Head of caudate nucleus (tissue), 42 donors: ENCODE measurements around the gene CCDC93.
"Not testable (repeated sequence)": the region's sequence is repeated elsewhere in the genome, so short reads cannot be mapped to it uniquely, and the experiment has no call there.

Experiments used
- DNase-seq, 42 donors: peaks; one replicate each; pipeline versions ENCODE4 v3.0.0 to v3.0.0-alpha.2; 2020 to 2021; ENCODE audit warnings: mixed read lengths in 7 of 42
- intact Hi-C: fragments of 100-400 bp; cut with DNase I; formaldehyde crosslinking; loops from one replicate; pipeline ENCODE4 v1.15.0; 2022

CCDC93 gene

DNA sequence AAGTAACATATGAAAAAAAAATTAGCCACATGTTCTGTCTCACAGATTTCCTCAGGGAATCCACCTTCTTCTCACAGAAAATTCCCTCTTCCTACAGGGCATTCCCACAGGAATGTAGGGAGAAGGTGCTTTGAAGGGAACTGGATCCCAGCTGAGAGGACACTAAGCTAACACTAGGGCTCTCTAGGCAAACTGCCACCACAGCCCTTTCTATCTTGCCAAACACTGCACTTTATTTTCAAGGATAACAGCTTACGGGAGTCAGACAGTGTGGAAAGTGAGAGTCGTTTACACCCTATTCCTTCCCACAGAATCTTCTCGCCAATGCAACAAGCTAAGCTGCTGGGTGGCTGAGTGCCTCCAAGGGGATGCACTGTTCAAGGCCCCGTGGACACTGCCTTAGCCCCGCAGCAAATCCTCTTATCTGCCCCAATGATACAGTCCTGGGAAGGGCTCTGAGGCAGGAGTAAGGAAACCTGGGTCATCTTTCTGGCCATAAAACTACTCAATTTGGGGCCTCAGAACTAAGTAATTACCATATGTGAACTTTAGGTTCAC is 76.9 kb downstream of the CCDC93 start:
- no peak for DNase-seq
- intact Hi-C loops, result no loop called here

DNA sequence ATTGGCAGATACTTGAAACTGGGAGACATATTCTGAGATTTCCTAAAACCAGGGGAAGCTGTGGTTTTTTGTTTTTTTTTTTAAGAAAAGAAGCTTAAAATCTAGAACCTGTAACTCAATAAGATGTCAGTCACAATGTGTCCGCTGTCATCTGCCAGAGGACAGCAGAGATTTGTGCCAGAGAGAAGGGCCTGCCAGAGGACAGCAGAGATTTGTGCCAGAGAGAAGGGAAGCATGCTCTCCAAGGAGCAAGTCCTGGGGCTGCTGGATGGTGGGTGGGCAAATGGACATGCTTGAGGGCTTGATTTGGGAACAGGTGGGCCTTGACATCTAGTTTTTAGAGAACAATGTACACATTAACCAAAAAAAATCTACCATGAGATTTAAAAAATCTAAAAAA is 77.9 kb downstream of the CCDC93 start:
- intact Hi-C loops, result no loop called here
- DNase-seq, result no peak

DNA sequence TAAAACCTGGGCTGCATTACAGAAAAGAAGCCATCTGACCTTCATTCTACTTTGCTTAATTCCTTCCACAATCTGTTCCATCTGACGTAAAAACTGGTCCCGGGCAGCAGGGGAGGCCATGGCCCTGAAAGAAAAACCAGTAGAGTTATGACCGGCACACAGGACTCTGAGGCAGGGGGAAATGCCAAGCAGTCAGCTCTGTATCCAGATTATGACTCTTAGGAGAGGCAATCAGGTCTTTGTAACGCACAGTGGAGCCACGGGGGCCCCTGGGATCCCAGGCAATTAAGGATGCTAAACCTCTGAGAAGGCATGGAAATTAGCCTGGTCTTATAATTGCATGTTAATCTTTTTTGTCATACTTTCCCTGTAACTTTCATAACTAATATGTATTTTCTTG is 78.4 kb downstream of the CCDC93 start:
- intact Hi-C loops, result no loop called here
- no peak for DNase-seq

DNA sequence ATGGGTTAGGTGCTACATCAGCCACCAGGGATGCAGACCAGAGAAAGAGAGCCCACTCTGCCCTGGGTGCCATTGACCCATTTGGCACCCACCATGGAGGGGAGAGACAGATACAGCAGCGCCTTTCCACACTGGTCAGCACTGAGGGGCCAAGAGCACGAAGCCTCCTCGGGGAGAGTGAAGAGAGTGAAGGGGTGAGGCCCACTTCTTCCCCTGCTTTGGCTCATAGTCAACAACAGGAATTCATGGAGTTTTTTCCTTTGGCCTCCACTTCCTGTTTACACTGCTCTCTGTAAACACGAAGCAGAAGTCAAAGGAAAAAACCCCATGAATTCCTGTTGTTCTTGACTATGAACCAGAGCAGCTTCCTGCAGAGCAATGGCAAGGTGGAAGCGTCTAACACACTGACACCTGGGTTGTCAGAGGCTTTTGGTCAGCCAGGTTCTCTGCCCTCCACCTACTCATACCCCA is 80.0 kb downstream of the CCDC93 start:
- DNase-seq, result no peak
- intact Hi-C loops, result no loop called here

DNA sequence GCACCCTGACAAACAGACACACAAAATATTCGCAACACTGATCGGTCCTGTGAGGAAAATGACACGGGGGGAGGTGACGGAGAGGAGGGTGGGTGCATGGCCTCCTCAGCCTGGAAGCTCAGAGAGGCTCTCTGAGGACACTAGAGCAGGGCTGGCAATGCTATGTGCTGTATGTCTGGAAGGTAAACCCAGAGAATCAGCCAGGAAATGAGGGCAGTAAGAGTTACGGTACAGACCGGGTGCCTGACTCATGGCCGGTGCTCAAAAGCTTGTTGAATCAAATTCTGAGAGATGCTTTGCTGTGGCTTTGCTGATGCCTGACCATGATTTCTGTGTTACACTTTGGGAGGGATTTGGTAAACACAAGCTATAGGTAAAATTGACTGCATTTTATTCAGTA is 81.9 kb downstream of the CCDC93 start:
- intact Hi-C loops, result no loop called here
- no peak for DNase-seq

DNA sequence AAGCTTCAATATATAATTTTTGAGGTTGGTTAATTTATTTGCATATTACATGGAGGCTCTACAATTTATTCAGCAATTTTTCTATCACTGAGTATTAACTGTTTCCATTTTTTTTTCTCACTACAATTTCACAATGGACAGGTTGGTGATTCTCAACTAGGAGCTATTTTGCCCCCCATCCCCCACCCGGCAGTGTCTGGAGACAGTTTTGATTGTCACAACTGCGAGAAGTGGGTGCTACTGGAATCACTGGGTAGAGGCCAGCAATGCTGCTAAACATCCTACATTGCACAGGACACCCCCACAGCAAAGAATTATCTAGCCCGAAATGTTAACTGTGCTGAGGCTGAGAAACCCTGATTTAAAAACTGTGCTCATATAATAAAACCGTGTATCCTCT is 82.6 kb downstream of the CCDC93 start:
- intact Hi-C loops, result no loop called here
- DNase-seq, result no peak

DNA sequence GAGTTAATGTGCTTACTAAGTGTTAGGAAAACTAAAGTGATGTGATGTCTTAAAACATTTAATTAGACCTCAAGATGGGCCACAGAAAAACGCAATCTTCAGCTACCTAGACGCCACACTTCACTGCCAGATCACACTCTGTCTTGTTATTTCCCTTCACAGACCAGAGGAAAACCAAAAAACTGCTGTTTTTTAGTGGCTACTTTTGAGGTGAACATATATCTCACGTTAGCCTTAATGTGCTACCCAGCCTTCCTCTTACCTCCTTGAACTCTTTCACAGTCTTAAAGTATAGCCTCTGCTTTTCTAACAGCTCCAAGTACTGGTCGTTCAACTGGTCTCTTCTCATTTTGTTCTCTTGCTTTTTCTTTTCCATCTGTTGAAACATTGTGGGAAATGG is 83.1 kb downstream of the CCDC93 start:
- no peak for DNase-seq
- intact Hi-C loops, result no loop called here

DNA sequence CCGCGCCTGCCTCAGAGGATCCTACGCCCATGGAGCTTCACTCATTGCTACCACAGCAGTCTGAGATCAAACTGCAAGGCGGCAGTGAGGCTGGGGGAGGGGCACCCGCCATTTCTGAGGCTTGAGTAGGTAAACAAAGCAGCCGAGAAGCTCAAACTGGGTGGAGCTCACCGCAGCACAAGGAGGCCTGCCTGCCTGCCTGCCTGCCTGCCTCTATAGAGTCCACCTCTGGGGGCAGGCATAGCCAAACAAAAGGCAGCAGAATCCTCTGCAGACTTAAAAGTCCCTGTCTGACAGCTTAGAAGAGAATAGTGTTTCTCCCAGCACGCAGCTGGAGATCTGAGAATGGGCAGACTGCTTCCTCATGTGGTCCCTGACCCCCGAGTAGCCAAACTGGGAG is 90.4 kb downstream of the CCDC93 start:
- not testable (repeated sequence) for DNase-seq

DNA sequence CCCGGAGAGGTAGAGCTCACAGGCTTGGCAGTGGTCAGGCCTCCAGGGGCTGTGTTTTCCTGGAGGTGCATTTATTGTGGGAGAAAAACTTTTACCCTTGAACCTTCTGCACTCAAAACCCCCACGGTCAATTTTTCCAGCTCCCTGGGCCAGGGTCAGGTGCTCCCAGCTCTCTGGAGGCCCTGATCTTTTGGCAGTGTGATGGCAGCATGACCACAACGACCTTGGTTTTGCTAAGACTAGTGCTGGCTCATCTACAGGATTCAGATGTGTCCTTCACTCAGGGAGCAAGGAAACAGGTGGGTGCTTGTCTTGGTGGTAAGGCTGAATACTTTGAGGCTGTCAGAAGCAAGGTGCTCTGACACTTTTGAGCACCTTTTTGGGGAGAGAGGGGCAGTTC is 92.3 kb downstream of the CCDC93 start:
- no peak for DNase-seq
- intact Hi-C loops, result no loop called here

More for the DNA sequence above, 90.4 kb downstream of the CCDC93 start:
- intact Hi-C loops, result not testable (repeated sequence)

DNA sequence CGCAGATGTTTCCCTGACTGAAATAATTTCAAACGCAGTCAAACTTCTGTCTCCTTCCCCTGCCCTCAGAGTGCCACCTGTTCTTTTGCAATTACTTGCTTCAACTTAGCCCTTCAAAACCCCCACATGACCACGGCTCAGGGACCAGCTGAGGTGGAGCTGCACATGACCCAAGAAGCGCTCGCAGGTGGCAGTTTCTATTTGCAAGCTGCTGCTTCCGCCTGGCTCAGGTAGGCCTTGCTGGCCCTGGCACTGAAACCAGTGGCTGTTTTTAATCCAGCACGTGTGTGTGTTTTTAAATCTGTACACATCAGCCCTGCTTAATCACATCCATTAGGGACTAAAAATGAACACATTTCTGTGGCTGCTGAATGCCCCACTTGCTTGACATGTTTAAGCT is 95.3 kb downstream of the CCDC93 start:
- DNase-seq, result no peak
- intact Hi-C loops, result no loop called here

DNA sequence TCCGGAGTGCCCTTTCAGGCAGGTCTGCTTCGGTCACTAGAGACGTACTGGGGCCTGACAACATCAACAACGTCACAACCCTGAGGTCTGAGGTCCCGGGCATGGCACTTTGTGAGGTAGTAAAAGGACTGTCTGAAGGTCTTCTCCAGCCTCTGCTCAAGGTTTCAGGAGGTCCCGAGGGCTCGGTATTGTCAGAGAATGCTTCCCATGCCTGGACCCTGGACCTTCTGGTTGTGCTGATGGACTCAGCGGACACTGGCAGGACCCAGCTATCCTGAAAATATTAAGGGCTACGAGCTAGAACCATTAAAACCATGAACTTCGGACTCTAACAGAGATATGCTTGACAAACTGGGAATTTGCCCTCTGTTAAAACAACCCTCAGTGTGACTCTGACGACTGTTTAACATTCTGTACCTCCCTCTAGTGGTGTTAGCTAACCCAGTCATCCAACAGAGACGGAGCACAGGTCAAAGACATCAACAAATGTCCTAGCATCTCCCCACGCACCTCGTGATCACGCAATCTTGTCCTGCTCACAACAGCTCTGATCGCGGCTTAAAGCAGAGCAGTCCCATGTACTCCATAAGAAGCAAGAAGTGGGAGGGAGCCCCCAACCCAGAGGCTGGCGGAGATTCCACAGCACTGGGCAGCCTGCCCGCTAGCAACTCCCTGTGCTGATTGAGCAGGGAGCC is 96.5 kb downstream of the CCDC93 start:
- DNase-seq, result no peak
- intact Hi-C loops, result no loop called here

DNA sequence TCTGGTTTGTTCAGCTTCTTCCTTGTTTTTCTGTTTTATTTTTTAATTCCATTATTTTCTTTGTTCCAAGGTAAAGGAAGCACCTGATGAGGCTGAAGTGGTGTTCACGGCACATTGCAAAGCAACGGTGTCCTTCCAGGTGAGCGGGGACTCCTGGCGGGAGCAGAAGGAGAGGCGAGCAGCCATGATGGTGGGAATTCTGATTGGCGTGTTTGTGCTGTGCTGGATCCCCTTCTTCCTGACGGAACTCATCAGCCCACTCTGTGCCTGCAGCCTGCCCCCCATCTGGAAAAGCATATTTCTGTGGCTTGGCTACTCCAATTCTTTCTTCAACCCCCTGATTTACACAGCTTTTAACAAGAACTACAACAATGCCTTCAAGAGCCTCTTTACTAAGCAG is 110.9 kb downstream of the CCDC93 start:
- DNase-seq, result no peak
- intact Hi-C loops, result no loop called here

DNA sequence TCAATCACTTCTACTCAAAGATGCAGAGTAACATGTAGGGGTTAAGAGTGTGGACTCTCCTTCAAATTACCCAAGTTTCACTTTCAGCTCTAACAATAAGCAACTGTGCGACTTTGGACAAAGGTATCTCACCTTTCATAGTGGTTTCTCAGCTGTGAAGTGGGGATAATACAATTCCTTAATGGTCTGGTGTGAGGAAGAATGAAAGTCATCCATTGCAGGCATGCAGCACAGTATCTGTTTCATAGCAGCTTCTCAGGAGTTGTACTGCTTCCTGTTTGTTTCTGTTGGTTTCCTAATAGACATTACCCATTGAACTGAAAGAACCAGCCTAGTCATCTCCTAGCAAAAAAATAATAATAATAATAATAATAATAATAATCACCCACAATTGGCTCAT is 125.0 kb downstream of the CCDC93 start:
- DNase-seq, result no peak
- intact Hi-C loops, result no loop called here

DNA sequence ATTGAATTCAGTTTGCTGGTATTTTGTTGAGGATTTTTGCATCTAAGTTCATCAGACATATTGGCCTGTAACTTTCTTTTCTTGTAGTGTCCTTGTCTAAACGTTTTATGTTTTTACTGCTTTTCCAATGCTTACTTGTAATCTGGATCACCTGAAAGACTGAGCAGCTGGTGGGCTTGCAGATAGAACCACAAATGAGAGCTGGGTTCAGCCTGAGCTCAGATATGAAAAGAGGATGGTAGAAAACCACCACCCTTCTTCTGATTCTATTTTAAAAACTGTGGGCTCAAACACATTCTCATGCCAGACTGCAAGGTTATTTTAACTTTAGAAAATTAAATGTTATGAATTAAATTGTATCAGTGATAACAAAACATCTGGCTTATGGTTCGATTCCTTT is 128.6 kb downstream of the CCDC93 start:
- DNase-seq, result no peak
- intact Hi-C loops, result no loop called here

DNA sequence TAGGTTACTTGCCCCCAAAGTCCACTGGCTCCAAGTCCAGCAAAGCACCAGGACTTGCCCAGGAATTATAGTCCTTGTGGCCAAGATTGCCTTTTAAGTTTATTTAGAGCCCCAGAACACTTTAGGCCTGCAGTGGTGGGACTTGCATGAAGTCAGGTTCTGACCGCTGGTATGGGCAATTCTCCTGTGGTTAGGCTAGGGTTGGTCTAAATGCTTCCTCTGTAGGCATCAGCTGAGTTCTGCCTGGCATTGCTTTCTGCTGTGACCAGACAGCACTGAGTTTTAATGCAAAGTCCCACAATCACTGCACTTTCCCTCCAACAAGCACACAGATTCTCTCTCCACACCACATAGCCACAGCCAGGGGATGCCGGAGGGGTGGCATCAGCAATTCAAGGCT is 134.9 kb downstream of the CCDC93 start:
- DNase-seq, result no peak
- intact Hi-C loops, result no loop called here

DNA sequence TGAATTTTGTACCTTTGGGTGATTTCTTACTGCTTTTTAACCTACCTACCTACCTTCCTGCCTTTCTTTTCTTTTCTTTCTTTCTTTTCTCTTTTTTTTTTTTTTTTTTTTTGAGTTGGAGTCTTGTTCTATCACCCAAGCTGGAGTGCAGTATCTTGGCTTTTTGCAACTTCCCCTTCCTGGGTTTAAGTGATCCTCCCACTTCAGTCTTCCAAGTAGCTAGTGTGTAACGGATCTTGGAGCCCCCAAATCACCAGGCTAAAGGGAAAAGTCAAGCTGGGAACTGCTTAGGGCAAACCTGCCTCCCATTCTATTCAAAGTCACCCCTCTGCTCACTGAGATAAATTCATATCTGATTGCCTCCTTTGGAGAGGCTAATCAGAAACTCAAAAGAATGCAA is 138.1 kb downstream of the CCDC93 start:
- no peak for DNase-seq
- intact Hi-C loops, result no loop called here
